ENCODE data around the gene ADCY7.

GRCh38 chr16:50291719-50292565 lies 25.6 kb downstream of the ADCY7 start:
- TF ChIP-seq POLR2A (IDR thresholded peaks at IDR 0.05) = no peak
- TF ChIP-seq CTCF (IDR thresholded peaks at IDR 0.05 in 8 of 11, conservative IDR thresholded peaks at IDR 0.05 in 3 of 11) = no peak
